Measurements from ENCODE around the gene FHIT. TPM values are rescaled to one million over a fixed set of nuclear protein-coding genes. Genes with fewer than 3 reads are reported as not detected.

The FHIT gene
- total and polyA plus RNA-seq, 10 of the 15 experiments (the other 5 are each of a cell fraction or from before 2014, with no cell fraction given), result 4.2 to 14.9 (median 9.4) TPM

DNA sequence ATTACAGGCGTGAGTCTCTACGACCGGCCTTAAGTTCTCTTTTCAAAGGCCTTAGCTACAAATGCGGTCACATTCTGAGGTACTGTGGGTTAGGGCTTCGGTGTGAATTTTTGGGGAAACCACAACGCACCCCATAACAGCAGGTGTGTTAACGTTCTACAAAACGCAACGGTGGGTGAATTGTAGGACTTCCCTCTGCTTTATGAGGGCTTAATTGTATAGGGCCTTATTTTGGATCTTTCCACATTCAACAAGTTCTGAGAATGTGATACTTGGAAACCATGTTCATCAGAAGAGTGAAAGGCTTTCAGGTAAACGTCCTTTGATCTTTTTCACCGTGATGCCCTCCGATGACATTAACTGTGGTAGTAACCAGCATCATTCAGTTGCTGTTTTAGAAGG, 1202.8 kb downstream of the FHIT start:
- RAD21 ChIA-PET (ENCODE audit: unreplicated experiment), result no interaction called here
- Histone ChIP-seq H3K27ac (ENCODE audit: control insufficient read depth, insufficient read depth) (no peak overlapping the region), H3K36me3 (ENCODE audit: control insufficient read depth in 2 of 2, insufficient read depth in 2 of 2, low read length in 1 of 2) (no peaks in the 10 kb centered on the region), H3K27me3 (replicated peaks in 1 of 2; ENCODE audit: control insufficient read depth in 2 of 2, insufficient read depth in 2 of 2, low read length in 1 of 2) (no peaks in the 10 kb centered on the region), H3K9me3 (replicated peaks; ENCODE audit: control insufficient read depth, insufficient read depth, low read length) (no peaks in the 10 kb centered on the region; the same call in 2 of the 3 replicates), H3K4me2 (ENCODE audit: control insufficient read depth, insufficient read depth) (no peak overlapping the region), H3K4me3 (no peak overlapping the region), H2AFZ (ENCODE audit: control insufficient read depth, low read depth, low read length) (no peak overlapping the region), H3K9ac (ENCODE audit: control insufficient read depth, insufficient read depth, low read length) (no peak overlapping the region), H4K20me1 (ENCODE audit: control insufficient read depth, insufficient read depth) (no peaks in the 10 kb centered on the region), H3K4me1 (ENCODE audit: control insufficient read depth, insufficient read depth, low read length) (no peaks in the 10 kb centered on the region), H3K79me2 (ENCODE audit: control insufficient read depth, insufficient read depth, low read length) (no peaks in the 10 kb centered on the region)
- POLR2A ChIA-PET, result no interaction called here
- TF ChIP-seq BHLHE40 (IDR thresholded peaks at IDR 0.05; ENCODE audit: borderline replicate concordance in 1 of 2, low read depth in 2 of 2, low read length in 1 of 2), result no peak
- no peak for TF ChIP-seq SMARCA5 (IDR thresholded peaks at IDR 0.05)
- no peak for TF ChIP-seq ASH2L (IDR thresholded peaks at IDR 0.05; ENCODE audit: borderline replicate concordance, low read depth)
- no peak for TF ChIP-seq EZH2 (IDR thresholded peaks at IDR 0.05; ENCODE audit: borderline replicate concordance, control insufficient read depth, low read depth, low read length)
- TF ChIP-seq TAF1 (IDR thresholded peaks at IDR 0.05; ENCODE audit: borderline replicate concordance, low read depth, low read length), result no peak
- no peak for TF ChIP-seq SP1 (IDR thresholded peaks at IDR 0.05; ENCODE audit: low read depth, low read length)
- TF ChIP-seq, protein P1, sequence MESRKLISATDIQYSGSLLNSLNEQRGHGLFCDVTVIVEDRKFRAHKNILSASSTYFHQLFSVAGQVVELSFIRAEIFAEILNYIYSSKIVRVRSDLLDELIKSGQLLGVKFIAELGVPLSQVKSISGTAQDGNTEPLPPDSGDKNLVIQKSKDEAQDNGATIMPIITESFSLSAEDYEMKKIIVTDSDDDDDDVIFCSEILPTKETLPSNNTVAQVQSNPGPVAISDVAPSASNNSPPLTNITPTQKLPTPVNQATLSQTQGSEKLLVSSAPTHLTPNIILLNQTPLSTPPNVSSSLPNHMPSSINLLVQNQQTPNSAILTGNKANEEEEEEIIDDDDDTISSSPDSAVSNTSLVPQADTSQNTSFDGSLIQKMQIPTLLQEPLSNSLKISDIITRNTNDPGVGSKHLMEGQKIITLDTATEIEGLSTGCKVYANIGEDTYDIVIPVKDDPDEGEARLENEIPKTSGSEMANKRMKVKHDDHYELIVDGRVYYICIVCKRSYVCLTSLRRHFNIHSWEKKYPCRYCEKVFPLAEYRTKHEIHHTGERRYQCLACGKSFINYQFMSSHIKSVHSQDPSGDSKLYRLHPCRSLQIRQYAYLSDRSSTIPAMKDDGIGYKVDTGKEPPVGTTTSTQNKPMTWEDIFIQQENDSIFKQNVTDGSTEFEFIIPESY (IDR thresholded peaks at IDR 0.05), result no peak
- TF ChIP-seq, protein P2, sequence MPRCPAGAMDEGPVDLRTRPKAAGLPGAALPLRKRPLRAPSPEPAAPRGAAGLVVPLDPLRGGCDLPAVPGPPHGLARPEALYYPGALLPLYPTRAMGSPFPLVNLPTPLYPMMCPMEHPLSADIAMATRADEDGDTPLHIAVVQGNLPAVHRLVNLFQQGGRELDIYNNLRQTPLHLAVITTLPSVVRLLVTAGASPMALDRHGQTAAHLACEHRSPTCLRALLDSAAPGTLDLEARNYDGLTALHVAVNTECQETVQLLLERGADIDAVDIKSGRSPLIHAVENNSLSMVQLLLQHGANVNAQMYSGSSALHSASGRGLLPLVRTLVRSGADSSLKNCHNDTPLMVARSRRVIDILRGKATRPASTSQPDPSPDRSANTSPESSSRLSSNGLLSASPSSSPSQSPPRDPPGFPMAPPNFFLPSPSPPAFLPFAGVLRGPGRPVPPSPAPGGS (IDR thresholded peaks at IDR 0.05; ENCODE audit: borderline replicate concordance, insufficient read depth, low read depth, low read length, poor library complexity, severe bottlenecking), result no peak
- TF ChIP-seq, protein P3, sequence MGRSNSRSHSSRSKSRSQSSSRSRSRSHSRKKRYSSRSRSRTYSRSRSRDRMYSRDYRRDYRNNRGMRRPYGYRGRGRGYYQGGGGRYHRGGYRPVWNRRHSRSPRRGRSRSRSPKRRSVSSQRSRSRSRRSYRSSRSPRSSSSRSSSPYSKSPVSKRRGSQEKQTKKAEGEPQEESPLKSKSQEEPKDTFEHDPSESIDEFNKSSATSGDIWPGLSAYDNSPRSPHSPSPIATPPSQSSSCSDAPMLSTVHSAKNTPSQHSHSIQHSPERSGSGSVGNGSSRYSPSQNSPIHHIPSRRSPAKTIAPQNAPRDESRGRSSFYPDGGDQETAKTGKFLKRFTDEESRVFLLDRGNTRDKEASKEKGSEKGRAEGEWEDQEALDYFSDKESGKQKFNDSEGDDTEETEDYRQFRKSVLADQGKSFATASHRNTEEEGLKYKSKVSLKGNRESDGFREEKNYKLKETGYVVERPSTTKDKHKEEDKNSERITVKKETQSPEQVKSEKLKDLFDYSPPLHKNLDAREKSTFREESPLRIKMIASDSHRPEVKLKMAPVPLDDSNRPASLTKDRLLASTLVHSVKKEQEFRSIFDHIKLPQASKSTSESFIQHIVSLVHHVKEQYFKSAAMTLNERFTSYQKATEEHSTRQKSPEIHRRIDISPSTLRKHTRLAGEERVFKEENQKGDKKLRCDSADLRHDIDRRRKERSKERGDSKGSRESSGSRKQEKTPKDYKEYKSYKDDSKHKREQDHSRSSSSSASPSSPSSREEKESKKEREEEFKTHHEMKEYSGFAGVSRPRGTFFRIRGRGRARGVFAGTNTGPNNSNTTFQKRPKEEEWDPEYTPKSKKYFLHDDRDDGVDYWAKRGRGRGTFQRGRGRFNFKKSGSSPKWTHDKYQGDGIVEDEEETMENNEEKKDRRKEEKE (IDR thresholded peaks at IDR 0.05), result no peak
- TF ChIP-seq ZBED1 (IDR thresholded peaks at IDR 0.05; ENCODE audit: borderline replicate concordance), result no peak
- no peak for TF ChIP-seq GATAD2B (conservative IDR thresholded peaks at IDR 0.05; ENCODE audit: low read depth)
- DNase-seq (ENCODE audit: low read depth, low spot score) (no peak), FAIRE-seq (no peak), ATAC-seq (no peak)
- intact Hi-C loops (cut with micrococcal nuclease; ENCODE audit: unreplicated experiment), result no loop called here
- in situ Hi-C loops (cut with MboI), result no loop called here
- SMC1A ChIA-PET (ENCODE audit: uncharacterized antibody, unreplicated experiment), result interaction anchor here (0.6 to 1.3 kb wide), 2 partner anchors 11 to 47 kb away, joined by 3 read pairs; no protein-coding TSS in a partner anchor
- CTCF ChIA-PET, result no interaction called here
- WGBS (ENCODE audit: insufficient coverage, insufficient replicate concordance, low lambda C conversion rate, missing lambda C conversion rate), result 69% methylated on average over 12 of the region's 12 CpGs
- BruUV-seq (replicated peaks), result no TSS peak
